ENCODE measurements around the gene PDE5A.

The PDE5A gene

GRCh38 chr4:119587796-119588195 lies 40.8 kb downstream of the PDE5A start:
- no peak for DNase-seq (ENCODE audit: low read depth in 2 of 3, low spot score in 1 of 3)

- no peak for DNase-seq (ENCODE audit: low read depth in 2 of 3, low spot score in 1 of 3)
Measured at GRCh38 chr4:119585771-119586170, 42.8 kb downstream of the PDE5A start.

DNA sequence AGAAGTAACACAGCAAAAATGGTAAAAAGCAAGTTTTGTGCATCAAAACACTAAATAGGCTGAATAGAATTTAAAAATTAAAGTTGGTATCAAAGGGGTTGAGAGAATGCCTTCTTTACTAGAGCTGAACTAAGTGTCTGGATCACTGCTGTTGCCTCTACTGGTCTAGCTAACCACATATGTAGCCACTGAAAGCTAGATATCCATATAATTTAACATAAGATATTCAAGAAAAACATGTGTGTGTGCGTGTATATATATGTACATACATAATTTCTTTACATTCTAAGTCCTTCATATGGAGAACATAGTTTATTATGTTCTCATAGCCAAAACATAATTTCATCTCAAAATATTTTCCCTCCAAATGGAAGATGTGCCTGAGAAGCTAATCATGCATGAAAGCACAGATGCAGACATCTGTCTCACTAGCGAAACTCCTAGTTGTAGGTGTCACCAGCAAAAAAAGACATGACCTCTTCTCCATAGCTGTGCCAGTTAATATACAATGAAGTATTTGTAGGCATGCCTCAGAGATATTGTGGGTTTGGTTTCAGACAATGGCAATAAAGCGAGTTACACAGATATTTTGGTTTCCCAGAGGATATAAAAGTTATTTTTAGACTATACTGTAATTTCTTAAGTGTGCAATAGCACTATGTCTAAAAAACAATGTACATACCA lies 47.3 kb downstream of the PDE5A start:
- no peak for DNase-seq (ENCODE audit: low read depth in 2 of 3, low spot score in 1 of 3)

- no peak for DNase-seq (ENCODE audit: low read depth in 2 of 3, low spot score in 1 of 3)
Measured at GRCh38 chr4:119580293-119580692, 48.3 kb downstream of the PDE5A start.

GRCh38 chr4:119579823-119580222 lies 48.8 kb downstream of the PDE5A start:
- no peak for DNase-seq (ENCODE audit: low read depth in 2 of 3, low spot score in 1 of 3)

DNA sequence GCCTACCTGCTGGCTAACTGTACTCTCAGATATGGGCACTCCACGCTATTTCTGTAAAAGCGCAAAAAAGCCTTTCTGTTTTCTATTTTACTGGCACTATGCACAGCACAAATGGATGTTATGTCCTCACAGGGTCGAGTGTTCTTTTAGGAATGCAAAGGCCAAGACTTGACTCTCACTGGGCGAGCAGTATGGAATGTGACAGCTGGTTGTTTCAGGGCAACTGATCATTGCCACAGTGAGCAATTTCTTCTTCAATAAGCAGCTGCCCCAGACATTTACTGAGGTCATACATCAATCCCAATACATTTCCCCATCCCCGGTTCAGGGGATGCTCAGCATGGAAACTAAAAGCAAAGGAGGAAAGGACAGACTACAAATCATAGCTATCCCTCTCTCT lies 58.2 kb downstream of the PDE5A start:
- no peak for DNase-seq (ENCODE audit: low read depth in 2 of 3, low spot score in 1 of 3)

DNA sequence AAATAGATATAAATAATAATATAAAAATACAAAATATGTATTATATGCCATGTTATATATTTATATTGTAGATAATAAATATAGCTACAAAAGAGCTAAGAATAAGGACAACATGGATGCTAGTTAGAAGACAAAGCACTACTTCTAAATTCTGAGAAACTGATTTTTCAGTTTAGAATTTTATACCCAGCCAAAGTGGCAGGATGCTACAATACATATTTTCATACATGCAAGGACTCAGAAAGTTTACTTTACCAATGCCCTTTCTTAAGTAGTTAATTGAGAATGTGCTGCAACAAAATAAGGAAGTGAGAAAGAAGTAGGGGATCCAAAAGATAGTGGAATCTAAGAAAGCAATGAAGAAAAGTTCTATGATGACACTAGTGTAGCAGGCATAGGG lies 64.5 kb downstream of the PDE5A start:
- no peak for DNase-seq (ENCODE audit: low read depth in 2 of 3, low spot score in 1 of 3)

GRCh38 chr4:119559044-119559647 lies 69.5 kb downstream of the PDE5A start:
- DNase-seq (ENCODE audit: low read depth in 2 of 3, low spot score in 1 of 3) = no peak

GRCh38 chr4:119550857-119551532 lies 77.6 kb downstream of the PDE5A start:
- no peak for DNase-seq (ENCODE audit: low read depth in 2 of 3, low spot score in 1 of 3)

GRCh38 chr4:119549639-119550038 lies 79.0 kb downstream of the PDE5A start:
- no peak for DNase-seq (ENCODE audit: low read depth in 2 of 3, low spot score in 1 of 3)

- no peak for DNase-seq (ENCODE audit: low read depth in 2 of 3, low spot score in 1 of 3)
Measured at GRCh38 chr4:119543779-119544178, 84.8 kb downstream of the PDE5A start.

- DNase-seq (ENCODE audit: low read depth in 2 of 3, low spot score in 1 of 3) = no peak
Measured at GRCh38 chr4:119543187-119543586, 85.4 kb downstream of the PDE5A start.

GRCh38 chr4:119540249-119540648 lies 88.4 kb downstream of the PDE5A start:
- no peak for DNase-seq (ENCODE audit: low read depth in 2 of 3, low spot score in 1 of 3)

GRCh38 chr4:119537586-119537985 lies 91.0 kb downstream of the PDE5A start:
- no peak for DNase-seq (ENCODE audit: low read depth in 2 of 3, low spot score in 1 of 3)

DNA sequence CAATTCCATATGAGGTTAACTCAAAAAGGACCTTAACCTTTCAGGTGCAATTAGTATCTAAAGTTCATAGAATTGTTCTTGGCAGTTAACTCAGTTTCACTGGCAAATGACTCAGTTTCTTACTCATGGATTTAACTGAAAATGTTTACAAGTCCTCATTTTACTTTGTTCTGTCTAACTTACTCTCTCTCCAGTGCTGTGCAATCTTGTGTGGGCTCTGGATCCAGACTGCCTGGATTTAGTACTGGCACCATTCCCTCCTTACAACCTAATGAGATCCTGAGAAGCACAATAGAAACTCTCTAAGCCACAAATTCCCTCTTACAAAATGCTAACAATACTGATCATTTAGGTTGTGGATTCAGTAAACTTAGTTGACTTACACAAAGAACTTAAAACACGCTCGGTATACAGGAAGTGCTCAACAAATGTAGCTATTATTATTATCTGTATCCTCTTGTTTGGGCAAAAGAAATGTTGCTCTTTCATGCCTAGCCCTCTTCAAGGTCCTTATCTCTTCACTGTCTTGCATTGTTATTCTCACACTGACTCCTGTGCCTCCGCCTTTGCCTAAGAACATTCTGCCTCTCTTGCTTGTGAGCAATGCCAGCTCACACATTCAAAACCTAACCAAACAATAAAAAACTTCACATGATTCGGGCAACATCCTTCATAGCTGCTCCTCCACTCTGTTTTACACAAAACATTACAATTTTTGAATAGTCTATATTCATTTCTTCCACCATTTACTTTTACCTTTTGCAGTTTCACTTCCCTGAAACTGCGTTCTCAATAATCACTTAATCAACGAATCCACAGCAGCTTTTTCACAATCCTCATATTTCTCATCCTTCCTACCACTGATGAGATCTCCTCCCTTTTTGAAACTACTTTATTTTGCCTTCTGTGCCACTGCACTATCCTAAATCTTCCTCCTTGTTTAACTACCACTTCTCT lies 91.8 kb downstream of the PDE5A start:
- DNase-seq (ENCODE audit: low read depth in 2 of 3, low spot score in 1 of 3) = no peak

GRCh38 chr4:119532319-119532718 lies 96.3 kb downstream of the PDE5A start:
- no peak for DNase-seq (ENCODE audit: low read depth in 2 of 3, low spot score in 1 of 3)

- no peak for DNase-seq (ENCODE audit: low read depth in 2 of 3, low spot score in 1 of 3)
Measured at GRCh38 chr4:119529788-119530187, 98.8 kb downstream of the PDE5A start.

DNA sequence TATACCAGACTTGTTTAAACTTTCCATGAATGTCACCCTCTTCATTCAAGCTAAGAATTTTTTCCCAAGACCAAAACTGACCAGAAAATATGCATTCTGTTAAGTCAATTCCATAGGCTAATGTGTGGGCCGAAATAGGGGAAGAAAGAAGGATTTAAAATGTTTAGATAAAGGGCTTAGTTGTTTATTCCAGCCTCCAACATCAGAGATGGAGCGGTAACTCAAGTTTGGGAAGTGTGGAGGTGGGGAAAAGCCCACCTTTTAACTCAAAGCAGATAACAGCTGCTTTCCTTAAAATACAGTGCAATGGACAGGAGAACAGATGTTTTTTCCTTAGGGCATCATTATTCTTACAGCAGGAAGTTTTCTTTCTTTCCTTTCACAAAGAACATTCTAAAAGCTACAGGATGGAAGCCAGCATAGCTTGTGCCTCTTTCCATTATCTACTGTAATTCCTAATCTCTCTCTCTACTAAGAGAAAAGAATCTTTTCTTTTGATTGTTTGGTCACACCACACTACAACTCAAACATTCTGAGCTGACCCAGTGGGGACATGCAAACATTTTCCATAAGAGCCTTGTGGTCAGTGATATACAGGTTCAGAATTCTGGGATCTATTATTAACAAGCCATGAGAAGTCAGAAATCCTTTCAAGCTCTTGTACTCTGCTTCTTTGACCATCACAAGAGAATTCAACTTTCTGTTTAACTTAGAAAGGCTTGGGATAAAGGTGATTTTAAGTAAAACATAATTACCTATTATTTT lies 101.6 kb downstream of the PDE5A start:
- DNase-seq (ENCODE audit: low read depth in 2 of 3, low spot score in 1 of 3) = no peak

DNA sequence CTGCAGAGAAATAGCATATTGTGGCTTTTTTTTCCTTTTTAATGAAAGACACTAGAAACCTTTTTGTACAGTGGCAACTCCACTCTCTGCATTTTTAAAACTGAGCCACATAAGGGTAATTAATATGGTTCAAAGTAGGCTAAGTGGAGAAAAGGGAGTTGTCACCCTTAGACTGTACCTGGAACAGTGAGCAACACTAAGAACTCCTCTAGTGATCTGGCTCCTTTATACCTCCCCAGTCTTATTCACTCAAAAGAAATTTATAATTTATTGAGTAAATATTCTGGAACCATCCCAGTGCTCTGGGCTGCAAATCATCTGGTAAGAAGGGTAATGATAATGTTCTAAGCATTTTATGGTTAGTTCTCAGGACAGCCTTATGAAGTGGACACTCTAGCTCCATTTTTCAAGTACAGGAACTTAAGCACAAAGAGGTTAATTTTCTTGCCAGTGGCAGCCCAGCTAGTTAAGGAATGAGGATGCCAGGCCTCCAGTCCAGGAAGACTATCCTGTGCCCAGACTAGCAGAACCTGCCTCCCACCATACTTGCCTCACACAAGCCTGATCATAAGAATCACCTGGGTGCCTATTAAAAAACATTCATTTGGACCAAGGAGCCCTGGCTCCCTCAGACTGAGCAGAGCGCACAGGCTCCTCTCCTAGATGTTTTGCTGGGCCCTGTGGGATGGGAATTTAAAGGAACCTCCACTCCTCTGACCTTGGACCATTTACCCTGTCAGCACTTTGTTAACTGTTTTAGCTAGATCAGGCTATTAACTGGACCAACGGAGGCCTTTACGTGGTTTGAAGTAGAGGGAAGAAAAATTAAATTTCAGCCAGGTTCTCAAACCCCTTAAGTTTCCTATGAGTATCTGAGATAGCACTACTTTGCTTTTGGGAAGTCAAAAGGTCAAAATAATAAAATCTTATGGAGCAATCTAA lies 102.6 kb downstream of the PDE5A start:
- no peak for DNase-seq (ENCODE audit: low read depth in 2 of 3, low spot score in 1 of 3)

Measured in stimulated activated CD4-positive, alpha-beta T cell treated with anti-CD3 and anti-CD28 coated beads, Interleukin-12 subunit alpha, Interleukin-12 subunit beta, amount 100 ng/mL, for 48 hours (primary cell).